ENCODE data around the gene SLC3A2. TPM values are rescaled to one million over a fixed set of nuclear protein-coding genes. Genes with fewer than 3 reads are reported as not detected.

The SLC3A2 gene
- total and polyA plus RNA-seq, 2 of the 13 experiments (the other 11 are each of a cell fraction or from before 2014, with no cell fraction given), result 213 to 226 TPM

DNA sequence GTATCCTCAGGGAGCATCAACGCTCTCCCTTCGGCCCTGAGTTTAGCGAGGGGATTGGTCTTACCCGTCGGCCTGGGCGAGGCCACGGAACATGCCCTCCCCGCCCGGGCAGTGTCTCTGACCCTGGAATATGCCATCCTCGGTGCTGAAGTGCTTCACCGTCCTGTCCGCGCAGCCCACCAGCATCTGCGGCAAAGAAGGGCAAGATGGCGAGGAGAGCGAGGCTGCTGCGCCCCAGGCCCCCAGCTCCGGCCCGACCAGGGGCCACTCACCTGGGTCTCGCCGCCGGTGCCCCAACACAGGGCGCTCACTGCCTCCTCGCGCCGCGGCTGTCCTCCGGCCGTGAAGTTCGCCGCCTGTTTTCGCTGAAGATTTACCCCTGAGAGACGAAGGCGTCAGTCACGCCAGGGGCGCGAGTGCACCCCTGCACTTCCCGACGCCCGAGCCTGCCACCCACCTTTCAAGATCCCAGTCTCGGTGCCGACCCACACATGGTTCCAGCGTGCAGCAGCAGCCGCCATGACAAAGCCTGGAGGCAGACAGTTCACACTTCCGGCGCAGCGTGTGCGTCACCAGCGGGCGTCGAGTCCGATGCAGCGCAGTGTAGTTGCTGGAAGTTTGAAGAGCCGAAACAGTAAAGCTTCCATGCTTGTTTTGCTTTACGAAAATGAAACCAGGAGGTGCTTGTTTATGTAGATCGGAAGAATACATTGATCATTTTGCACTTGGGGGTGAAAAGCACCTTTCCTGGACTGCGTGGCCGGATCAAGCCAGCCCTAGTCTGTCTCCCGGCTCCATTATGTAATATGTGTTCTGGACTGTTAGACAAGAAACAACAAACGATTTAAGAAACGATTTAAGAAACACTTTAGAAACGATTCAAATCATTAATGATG, 41.4 kb upstream of the SLC3A2 start, which contains the start of gene WDR74 (continued):
- TF ChIP-seq, protein P1, sequence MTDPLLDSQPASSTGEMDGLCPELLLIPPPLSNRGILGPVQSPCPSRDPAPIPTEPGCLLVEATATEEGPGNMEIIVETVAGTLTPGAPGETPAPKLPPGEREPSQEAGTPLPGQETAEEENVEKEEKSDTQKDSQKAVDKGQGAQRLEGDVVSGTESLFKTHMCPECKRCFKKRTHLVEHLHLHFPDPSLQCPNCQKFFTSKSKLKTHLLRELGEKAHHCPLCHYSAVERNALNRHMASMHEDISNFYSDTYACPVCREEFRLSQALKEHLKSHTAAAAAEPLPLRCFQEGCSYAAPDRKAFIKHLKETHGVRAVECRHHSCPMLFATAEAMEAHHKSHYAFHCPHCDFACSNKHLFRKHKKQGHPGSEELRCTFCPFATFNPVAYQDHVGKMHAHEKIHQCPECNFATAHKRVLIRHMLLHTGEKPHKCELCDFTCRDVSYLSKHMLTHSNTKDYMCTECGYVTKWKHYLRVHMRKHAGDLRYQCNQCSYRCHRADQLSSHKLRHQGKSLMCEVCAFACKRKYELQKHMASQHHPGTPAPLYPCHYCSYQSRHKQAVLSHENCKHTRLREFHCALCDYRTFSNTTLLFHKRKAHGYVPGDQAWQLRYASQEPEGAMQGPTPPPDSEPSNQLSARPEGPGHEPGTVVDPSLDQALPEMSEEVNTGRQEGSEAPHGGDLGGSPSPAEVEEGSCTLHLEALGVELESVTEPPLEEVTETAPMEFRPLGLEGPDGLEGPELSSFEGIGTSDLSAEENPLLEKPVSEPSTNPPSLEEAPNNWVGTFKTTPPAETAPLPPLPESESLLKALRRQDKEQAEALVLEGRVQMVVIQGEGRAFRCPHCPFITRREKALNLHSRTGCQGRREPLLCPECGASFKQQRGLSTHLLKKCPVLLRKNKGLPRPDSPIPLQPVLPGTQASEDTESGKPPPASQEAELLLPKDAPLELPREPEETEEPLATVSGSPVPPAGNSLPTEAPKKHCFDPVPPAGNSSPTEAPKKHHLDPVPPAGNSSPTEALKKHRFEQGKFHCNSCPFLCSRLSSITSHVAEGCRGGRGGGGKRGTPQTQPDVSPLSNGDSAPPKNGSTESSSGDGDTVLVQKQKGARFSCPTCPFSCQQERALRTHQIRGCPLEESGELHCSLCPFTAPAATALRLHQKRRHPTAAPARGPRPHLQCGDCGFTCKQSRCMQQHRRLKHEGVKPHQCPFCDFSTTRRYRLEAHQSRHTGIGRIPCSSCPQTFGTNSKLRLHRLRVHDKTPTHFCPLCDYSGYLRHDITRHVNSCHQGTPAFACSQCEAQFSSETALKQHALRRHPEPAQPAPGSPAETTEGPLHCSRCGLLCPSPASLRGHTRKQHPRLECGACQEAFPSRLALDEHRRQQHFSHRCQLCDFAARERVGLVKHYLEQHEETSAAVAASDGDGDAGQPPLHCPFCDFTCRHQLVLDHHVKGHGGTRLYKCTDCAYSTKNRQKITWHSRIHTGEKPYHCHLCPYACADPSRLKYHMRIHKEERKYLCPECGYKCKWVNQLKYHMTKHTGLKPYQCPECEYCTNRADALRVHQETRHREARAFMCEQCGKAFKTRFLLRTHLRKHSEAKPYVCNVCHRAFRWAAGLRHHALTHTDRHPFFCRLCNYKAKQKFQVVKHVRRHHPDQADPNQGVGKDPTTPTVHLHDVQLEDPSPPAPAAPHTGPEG (CRISPR knock-in tag; IDR thresholded peaks at IDR 0.05), result 0 out of 2 replicates have a peak, but pooled peaks have one; percentile 49
- TF ChIP-seq, protein P2, sequence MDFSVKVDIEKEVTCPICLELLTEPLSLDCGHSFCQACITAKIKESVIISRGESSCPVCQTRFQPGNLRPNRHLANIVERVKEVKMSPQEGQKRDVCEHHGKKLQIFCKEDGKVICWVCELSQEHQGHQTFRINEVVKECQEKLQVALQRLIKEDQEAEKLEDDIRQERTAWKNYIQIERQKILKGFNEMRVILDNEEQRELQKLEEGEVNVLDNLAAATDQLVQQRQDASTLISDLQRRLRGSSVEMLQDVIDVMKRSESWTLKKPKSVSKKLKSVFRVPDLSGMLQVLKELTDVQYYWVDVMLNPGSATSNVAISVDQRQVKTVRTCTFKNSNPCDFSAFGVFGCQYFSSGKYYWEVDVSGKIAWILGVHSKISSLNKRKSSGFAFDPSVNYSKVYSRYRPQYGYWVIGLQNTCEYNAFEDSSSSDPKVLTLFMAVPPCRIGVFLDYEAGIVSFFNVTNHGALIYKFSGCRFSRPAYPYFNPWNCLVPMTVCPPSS (IDR thresholded peaks at IDR 0.05), result no peak
- TF ChIP-seq NR2F1 (CRISPR knock-in tag; IDR thresholded peaks at IDR 0.05), result no peak
- no peak for TF ChIP-seq FIP1L1 (IDR thresholded peaks at IDR 0.05; ENCODE audit: borderline replicate concordance, insufficient read depth, low read depth, low read length)
- TF ChIP-seq TAF15 (IDR thresholded peaks at IDR 0.05; ENCODE audit: low read depth, low read length, poor library complexity, severe bottlenecking), result no peak
- TF ChIP-seq MYC (CRISPR knock-in tag; IDR thresholded peaks at IDR 0.05; ENCODE audit: borderline replicate concordance), result peak; percentile 99
- TF ChIP-seq ZNF430 (CRISPR knock-in tag; IDR thresholded peaks at IDR 0.05), result peak; percentile 46; the same call in 1 of the 2 replicates
- TF ChIP-seq, protein P3, sequence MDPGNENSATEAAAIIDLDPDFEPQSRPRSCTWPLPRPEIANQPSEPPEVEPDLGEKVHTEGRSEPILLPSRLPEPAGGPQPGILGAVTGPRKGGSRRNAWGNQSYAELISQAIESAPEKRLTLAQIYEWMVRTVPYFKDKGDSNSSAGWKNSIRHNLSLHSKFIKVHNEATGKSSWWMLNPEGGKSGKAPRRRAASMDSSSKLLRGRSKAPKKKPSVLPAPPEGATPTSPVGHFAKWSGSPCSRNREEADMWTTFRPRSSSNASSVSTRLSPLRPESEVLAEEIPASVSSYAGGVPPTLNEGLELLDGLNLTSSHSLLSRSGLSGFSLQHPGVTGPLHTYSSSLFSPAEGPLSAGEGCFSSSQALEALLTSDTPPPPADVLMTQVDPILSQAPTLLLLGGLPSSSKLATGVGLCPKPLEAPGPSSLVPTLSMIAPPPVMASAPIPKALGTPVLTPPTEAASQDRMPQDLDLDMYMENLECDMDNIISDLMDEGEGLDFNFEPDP (CRISPR knock-in tag; conservative IDR thresholded peaks at IDR 0.05), result no peak
- no peak; the same call in 1 of the 2 replicates for TF ChIP-seq ZFP37 (CRISPR knock-in tag; IDR thresholded peaks at IDR 0.05; ENCODE audit: borderline replicate concordance)
- TF ChIP-seq ZFP36 (IDR thresholded peaks at IDR 0.05; ENCODE audit: borderline replicate concordance, low read depth, low read length, partially characterized antibody), result no peak
- peak; percentile 72 for TF ChIP-seq BCL6 (CRISPR knock-in tag; IDR thresholded peaks at IDR 0.05)
- no peak for TF ChIP-seq ZNF737 (CRISPR knock-in tag; IDR thresholded peaks at IDR 0.05; ENCODE audit: borderline replicate concordance)
- TF ChIP-seq CEBPG (CRISPR knock-in tag; IDR thresholded peaks at IDR 0.05), result peak; percentile 46; the same call in 1 of the 2 replicates
- TF ChIP-seq ESRRA (CRISPR knock-in tag; IDR thresholded peaks at IDR 0.05; ENCODE audit: low read depth), result no peak
- TF ChIP-seq ZNF557 (CRISPR knock-in tag; IDR thresholded peaks at IDR 0.05), result no peak
- TF ChIP-seq, protein P4, sequence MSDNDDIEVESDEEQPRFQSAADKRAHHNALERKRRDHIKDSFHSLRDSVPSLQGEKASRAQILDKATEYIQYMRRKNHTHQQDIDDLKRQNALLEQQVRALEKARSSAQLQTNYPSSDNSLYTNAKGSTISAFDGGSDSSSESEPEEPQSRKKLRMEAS (IDR thresholded peaks at IDR 0.05), result peak; percentile 99
- TF ChIP-seq ZNF329 (CRISPR knock-in tag; IDR thresholded peaks at IDR 0.05; ENCODE audit: low read depth), result peak; percentile 55; the same call in 1 of the 2 replicates
- peak; percentile 76 for TF ChIP-seq GATAD2A (CRISPR knock-in tag; IDR thresholded peaks at IDR 0.05)
